Measurements from ENCODE around the gene DICER1.

- no peak for TF ChIP-seq CTCF (IDR thresholded peaks at IDR 0.05; ENCODE audit: low read depth, low read length)
- TF ChIP-seq EZH2phosphoT487 (IDR thresholded peaks at IDR 0.05; ENCODE audit: low read depth) = no peak
Measured at GRCh38 chr14:95077345-95077744, 80.0 kb downstream of the DICER1 start.
